ENCODE measurements around the gene ADGRB3.

ADGRB3 gene

DNA sequence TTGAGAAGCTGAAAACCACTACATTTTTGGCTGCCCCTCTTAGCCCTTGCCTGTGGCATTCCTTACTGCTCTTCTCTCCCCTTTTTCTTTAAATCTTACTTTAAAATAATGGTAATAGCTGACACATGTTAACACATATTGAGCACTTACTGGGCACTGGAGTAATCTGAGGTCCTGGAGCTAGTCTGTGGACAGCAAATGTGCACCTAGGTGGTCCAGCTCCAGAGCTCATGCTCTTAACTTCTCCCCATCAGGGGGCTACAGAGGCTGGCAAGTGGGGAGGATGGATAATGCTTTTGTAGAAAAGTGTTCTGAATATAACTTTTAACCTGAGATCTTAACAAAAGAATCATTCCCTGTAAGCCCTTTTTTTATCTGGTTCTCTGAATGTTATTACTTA lies 74.8 kb downstream of the ADGRB3 start:
- no peak for DNase-seq

GRCh38 chr6:68710496-68710895 lies 75.4 kb downstream of the ADGRB3 start:
- no peak for DNase-seq

DNA sequence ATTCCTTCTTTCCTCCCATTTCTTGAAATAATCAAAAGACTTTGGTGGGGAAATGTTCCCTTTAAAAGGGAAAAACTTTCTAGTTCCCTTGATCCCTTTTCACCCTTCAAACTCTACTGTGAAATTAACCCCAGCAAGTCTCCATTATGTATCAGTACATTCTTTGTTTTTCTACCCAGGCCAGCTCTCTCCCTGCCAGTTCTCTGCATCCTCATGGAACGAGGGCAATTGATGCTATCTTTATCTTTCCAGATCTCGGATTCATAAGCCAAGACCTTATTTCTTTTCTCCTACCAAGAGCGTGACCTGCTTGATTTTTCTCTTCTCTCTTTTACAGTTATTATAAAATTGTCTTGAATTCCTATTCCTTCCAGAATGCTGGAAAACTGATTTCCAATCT lies 75.8 kb downstream of the ADGRB3 start:
- DNase-seq, result no peak

DNA sequence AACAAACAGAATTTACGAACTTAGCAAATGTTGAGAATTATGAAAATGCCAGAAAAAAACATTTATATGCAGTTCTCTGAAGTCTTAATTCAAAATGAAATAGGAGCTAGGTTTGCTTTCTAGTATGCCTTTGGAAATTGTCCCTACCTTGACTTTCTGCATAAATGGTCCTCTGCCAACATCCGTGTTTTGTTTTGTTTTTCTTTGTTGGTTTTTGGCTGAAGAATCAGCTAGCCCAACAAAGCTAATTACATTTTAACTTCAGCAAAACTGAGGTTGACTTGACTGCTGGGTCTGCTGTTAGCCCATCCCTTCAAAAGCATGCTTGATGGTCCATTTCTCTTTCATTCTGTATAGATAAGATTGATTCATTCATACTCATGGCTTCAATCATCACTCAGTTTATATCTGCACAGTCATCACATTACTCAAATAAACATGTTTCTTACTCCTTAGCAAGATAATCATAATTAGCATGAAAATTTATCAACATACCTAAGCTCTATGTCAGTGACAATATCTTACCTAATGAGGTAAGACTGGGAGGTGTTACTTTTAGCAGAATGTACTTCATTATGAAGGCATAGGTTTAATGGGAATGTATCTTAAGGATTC lies 76.4 kb downstream of the ADGRB3 start:
- no peak for DNase-seq

GRCh38 chr6:68716620-68717019 lies 81.5 kb downstream of the ADGRB3 start:
- no peak for DNase-seq

GRCh38 chr6:68718385-68719073 lies 83.4 kb downstream of the ADGRB3 start:
- no peak for DNase-seq

DNA sequence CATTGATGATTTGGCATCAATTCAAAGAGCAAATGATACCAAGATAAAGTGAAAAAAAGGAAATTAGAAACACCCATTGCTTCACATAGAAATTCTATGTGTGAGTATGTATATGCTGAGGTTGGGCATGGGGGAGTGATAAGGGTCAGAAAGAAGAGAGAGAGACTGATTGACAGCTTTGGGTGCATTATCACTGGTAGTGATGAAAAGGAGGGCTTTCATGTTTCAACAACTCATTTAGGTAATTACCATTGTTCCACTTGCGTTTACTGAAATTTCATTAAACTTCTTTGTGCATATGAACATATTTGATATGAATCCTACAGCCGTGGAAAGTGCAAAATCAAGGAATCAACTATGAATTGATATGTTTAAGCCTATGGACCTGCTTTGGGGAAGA lies 84.7 kb downstream of the ADGRB3 start:
- DNase-seq, result no peak

DNA sequence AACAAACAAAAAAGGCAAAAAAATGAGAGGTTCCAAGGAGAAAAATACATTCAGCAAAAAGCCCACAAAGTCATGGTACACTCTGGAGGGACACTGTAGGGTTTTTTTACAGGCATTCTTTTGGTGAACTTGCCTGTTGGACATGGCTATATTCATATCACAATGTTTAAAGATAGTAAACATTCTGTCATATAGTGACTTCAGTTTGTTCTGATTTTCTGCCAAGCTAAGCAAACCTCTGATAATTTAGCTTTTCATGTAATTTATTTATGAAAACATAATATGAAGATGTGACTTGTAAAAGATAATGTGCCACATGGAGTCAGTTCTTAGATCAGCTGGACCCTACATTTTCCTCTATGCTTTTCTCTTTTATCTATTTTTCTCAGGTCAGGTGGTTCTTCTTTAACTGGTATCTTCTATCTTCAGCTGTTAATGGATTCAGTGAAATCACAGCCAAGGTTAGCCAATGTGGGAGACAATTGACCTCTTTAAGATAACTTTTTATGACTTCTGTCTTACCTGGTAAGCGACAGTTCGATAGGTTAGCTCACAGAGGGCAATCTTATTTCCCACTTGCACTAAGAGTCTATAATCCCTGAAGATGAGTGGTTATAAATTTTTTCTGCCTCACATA lies 87.9 kb downstream of the ADGRB3 start:
- no peak for DNase-seq

DNA sequence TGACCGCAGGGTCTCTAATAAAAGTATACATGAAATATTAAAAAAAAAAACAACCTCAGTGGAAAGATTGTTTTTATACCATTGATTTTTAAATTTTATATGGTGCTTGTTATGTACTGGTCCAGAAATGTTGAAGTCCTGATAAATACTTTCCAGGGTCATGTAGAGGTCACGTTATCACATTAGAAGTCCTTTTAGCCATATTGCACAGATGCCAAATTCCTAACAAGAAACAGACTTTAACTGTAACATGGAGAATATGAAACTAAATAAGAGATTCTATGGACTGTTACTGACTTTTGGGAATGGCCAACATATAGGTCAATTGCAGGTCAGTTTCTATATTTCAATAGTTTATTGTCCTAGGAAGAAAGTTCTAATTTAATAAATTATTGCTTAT lies 89.0 kb downstream of the ADGRB3 start:
- DNase-seq, result no peak

- no peak for DNase-seq
Measured at GRCh38 chr6:68726337-68726736, 91.3 kb downstream of the ADGRB3 start.

DNA sequence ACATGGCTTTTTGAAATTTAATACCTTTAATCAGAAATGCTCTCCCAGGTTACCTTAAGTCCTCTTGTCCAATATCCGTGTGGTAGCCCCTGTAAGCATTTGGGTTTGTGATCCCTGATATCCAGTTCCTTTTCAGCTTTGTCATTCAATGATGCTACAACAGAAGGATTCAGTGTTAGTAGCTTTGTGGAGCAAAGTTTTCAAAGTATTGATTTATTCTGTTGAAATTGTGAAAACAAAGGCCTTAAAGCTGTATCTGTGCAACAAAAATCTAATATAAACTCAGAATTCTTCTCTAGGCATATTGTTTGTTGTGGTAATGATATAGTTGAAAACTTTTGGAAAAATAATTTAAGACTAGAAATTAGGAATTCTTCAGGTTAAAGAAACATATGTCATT lies 91.9 kb downstream of the ADGRB3 start:
- no peak for DNase-seq

- no peak for DNase-seq
Measured at GRCh38 chr6:68727699-68728098, 92.6 kb downstream of the ADGRB3 start.

DNA sequence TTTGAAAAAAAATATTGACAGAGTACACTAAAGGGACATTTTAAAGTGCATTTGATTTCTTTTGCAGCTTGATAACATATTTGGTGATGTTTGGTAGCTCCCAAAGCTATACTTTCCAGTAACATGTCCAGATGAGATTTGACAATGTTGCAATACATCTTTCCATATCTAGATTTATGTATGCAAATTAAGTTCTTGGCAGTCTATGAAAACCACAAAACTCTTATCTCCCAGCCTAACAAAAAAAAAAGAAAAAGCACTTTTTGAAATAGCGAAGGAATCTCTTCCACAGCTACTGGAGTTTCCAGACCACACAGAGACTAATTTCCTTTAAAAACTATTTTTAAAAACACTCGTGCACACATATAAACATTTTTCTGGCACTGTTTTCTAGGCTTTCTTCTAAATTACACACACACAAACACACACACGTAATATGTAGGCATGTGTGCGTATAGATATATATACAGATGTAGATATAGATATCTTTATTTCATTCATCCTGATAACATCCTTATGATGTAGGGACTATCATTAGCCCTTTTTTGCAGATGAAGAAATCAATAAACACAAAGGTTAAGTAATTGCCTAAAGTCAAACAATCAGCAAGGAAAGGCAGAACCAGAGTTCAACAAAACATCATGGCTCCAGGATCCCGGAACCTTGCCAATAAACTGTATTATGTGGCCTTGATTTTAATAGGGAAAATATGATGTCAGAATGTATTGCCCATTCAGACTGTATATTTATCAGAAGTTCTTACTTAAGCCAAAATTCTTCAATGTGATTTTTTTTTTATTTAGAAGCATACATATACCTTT lies 93.3 kb downstream of the ADGRB3 start:
- DNase-seq, result no peak

DNA sequence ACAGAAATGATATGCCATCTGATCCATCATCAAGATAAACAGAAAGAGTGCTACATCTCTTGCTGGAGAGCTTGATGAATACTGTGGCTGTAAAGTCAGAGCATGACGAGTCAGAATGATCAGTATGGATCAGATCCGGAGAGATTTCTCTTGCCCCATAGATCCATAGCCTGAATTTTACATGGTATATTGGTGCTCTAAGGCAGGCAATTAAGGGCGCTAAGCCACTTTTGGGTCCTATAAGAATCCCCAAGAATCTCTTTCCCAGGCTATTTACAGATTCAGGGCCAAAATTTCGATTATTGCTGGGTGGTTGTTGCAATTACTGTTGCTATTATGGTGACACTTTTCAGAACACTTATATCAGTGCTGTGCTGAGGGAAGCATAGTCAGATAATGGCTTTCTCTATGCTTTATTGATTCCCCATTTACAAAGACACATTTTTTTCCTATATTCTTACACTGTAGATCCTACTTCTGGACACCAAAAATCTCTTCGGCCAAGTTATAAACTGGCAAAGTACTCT lies 94.4 kb downstream of the ADGRB3 start:
- no peak for DNase-seq

GRCh38 chr6:68730291-68731054 lies 95.4 kb downstream of the ADGRB3 start:
- DNase-seq, result no peak

GRCh38 chr6:68732423-68732822 lies 97.3 kb downstream of the ADGRB3 start:
- no peak for DNase-seq

DNA sequence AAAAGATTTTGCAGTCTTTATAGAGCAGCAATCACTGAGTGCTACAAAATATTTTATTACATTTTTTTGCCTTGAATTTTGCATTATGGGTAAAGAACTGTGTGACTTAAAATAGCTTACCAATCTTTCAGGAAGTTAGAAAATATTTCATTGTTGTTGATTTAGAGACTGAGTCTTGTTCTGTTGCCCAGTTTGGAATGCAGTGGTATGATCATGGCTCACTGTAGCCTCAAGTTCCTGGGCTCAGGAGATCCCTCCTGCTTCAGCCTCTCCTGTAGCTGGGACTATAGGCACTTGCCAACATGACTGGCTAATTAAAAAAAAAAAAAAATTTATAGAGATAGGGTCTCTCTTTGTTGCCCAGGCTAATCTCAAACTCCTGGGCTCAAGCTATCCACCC lies 100.8 kb downstream of the ADGRB3 start:
- DNase-seq, result no peak

GRCh38 chr6:68737061-68737460 lies 102.0 kb downstream of the ADGRB3 start:
- no peak for DNase-seq

DNA sequence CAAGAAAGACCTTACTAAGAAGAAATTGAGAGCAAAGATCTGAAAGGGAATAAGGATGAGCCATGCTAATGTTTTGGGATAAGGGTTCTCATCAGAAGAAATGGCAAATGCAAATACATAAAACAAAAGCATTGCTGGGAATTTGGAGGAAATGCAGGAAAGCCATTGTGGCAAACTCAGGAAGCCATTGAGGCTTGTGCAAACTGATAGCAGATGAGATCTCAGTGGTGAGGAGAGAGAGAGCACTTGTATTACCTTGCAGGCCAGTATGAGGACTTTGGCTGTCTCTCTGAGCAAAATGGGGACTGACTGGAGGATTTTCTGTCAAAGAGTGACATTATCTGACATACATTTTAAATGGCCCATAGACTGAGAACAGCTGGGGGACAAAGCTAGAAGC lies 103.0 kb downstream of the ADGRB3 start:
- DNase-seq, result no peak

GRCh38 chr6:68740828-68741500 lies 105.9 kb downstream of the ADGRB3 start:
- no peak for DNase-seq

- DNase-seq, result no peak
Measured at GRCh38 chr6:68741501-68742386, 106.7 kb downstream of the ADGRB3 start.
